Esophagus squamous epithelium (tissue), 4 donors: ENCODE data around the gene AMDHD1.

Source experiments
- POLR2A ChIP-seq, 4 donors: fragments of 450-650 bp; IDR thresholded peaks; one replicate each; pipeline ENCODE4 v1.6.1; 2017; ENCODE audit warnings: antibody characterized with exemption in 4 of 4, mild to moderate bottlenecking in 4 of 4, moderate library complexity in 3 of 4
- TF ChIP-seq, protein P1 (sequence below), 6 experiments: fragments of 450-650 bp in 4 of 6; fragments of 200-600 bp in 2 of 6; sonication (generic) in 2 of 6; IDR thresholded peaks; one replicate each; pipeline ENCODE4 v1.5.1; 2016 to 2019; ENCODE audit warnings: antibody characterized with exemption in 6 of 6, mild to moderate bottlenecking in 4 of 6, moderate library complexity in 4 of 6

DNA sequence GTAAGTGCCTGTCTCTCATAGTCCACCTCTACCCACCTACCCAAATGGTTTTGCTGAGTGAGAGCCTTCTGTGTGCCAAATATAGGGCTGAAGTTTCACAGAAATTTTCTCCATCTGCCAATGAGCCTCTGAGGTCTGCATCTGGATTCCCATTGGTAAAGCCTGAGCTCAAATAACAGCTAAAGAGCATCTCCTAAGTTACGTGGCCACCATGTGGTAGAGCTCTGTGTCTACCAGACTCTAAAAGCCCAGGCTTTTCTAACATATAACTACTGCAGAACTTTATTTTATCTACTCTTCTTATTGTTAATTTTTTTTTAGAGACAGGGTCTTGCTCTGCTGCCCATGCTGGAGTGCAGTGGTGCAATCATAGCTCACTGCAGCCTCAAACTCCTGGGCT lies 16.0 kb downstream of the AMDHD1 start:
- TF ChIP-seq, protein P1, sequence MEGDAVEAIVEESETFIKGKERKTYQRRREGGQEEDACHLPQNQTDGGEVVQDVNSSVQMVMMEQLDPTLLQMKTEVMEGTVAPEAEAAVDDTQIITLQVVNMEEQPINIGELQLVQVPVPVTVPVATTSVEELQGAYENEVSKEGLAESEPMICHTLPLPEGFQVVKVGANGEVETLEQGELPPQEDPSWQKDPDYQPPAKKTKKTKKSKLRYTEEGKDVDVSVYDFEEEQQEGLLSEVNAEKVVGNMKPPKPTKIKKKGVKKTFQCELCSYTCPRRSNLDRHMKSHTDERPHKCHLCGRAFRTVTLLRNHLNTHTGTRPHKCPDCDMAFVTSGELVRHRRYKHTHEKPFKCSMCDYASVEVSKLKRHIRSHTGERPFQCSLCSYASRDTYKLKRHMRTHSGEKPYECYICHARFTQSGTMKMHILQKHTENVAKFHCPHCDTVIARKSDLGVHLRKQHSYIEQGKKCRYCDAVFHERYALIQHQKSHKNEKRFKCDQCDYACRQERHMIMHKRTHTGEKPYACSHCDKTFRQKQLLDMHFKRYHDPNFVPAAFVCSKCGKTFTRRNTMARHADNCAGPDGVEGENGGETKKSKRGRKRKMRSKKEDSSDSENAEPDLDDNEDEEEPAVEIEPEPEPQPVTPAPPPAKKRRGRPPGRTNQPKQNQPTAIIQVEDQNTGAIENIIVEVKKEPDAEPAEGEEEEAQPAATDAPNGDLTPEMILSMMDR (IDR thresholded peaks at IDR 0.05) = peak in 1 of 6 experiments; percentile 8
- TF ChIP-seq POLR2A (IDR thresholded peaks at IDR 0.05) = no peak
